Measurements from ENCODE around the gene SEC23B.

GRCh38 chr20:18532626-18533025, 24.9 kb downstream of the SEC23B start:
- TF ChIP-seq CTCF (conservative IDR thresholded peaks at IDR 0.05; ENCODE audit: low read length): no peak
- no peak for TF ChIP-seq EZH2phosphoT487 (IDR thresholded peaks at IDR 0.05; ENCODE audit: borderline replicate concordance, low read depth, low read length)
